GM18520 (cell line): ENCODE measurements around the gene IBA57.
"Not testable (repeated sequence)": the region's sequence is repeated elsewhere in the genome, so short reads cannot be mapped to it uniquely, and the experiment has no call there.

Source experiments
- ATAC-seq: cut with Tn5 transposase; IDR thresholded peaks from one replicate; pipeline ENCODE4 v1.9.1; 2021; ENCODE audit not compliant: unreplicated experiment

Gene IBA57

GRCh38 chr1:228210712-228211530, 45.3 kb downstream of the IBA57 start:
- no peak for ATAC-seq

GRCh38 chr1:228211531-228212414, 46.2 kb downstream of the IBA57 start:
- ATAC-seq: no peak

- no peak for ATAC-seq
Observed at GRCh38 chr1:228212415-228212965, 46.9 kb downstream of the IBA57 start.

DNA sequence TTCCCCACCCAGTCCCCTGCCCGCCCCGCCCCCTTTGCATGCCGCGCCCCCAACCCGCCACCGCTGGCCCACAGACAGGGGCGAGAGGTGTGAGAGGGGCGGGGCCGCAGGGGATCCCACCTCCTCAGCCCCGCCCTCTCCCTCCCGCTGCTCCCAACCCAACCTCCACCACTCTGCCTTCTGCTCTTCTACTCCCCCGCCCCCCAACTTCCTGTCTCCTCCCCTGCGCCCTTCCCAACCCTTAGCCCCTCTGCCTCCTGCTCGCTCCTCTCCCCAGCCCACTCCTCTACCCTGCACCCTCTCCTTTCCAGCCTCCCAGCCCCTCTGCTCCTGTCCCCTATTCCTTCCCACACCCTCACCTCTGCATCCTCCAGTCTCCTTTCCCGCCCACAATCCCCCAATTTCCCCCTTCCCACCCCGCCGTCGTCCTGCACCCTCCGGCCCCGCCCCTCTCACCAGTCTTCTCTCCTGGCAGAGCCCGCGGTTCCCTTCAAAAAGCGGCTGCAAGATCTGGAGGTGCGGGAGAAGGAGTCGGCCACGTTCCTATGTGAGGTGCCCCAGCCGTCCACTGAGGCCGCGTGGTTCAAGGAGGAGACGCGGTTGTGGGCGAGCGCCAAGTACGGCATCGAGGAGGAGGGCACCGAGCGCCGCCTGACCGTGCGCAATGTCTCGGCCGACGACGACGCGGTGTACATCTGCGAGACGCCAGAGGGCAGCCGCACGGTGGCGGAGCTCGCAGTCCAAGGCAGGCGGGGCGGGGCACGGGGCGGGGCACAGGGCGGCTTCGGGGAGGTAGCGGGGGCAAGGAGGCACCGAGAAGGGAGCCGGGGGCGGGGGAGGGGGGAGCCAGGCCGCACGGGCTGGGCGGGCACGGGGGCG, 47.6 kb downstream of the IBA57 start:
- ATAC-seq: peak; percentile 91

DNA sequence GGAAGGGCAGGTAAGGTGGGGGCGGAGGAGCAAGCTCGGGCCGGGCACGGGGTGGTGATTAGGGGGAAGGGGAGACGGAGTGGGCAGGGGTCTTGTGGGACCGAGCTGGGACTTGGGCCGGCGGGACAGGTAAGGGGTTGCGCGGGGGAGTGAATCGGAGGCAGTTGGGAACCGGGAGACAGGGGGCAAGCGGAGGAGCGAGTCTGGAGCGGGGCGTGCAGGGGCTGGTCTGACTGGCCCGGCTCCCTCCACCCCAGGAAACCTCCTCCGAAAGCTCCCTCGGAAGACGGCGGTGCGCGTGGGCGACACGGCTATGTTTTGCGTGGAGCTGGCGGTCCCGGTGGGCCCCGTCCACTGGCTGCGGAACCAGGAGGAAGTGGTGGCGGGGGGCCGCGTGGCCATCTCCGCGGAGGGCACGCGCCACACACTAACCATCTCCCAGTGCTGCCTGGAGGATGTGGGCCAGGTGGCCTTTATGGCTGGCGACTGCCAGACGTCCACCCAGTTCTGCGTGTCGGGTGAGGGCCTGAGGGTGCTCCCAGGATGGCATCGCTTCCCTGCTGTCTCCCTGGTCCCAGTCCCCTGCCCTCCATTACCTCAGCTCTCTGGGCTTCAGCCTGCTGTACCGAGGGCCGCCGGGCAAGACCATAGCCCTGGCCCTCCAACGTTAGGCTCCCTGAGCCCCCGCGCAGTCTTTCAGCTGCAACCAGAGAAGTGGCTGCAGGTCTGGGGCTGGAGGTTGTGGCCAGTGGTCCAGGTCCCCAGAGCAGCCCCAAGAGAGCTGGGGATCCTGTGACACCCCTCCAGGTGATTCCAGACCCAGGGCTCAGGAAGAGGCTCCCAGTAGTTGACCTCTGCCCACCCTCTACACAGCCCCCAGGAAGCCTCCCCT, 48.6 kb downstream of the IBA57 start:
- ATAC-seq: no peak

- no peak for ATAC-seq
Observed at GRCh38 chr1:228214921-228215662, 49.5 kb downstream of the IBA57 start.

DNA sequence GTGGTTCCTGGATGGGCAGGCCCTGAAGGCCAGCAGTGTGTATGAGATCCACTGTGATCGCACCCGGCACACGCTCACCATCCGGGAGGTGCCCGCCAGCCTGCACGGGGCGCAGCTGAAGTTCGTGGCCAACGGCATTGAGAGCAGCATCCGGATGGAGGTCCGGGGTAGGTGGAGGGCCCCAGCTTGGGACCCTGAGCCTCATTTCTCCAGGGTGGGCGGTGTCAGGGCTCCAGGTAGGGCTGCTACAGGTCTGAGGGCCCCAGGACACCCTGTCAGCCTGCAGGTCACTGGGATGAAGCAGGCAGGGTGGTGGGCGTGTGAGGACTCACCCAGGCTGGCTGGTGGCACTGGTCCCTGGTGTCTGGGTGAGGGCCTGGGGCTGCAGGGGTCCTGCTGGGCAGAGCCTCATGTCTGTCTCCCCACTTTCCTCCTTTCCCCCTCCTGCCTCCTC, 50.1 kb downstream of the IBA57 start:
- ATAC-seq: no peak

- ATAC-seq: no peak
Observed at GRCh38 chr1:228216371-228217320, 51.0 kb downstream of the IBA57 start.

- no peak for ATAC-seq
Observed at GRCh38 chr1:228217551-228218344, 52.1 kb downstream of the IBA57 start.

DNA sequence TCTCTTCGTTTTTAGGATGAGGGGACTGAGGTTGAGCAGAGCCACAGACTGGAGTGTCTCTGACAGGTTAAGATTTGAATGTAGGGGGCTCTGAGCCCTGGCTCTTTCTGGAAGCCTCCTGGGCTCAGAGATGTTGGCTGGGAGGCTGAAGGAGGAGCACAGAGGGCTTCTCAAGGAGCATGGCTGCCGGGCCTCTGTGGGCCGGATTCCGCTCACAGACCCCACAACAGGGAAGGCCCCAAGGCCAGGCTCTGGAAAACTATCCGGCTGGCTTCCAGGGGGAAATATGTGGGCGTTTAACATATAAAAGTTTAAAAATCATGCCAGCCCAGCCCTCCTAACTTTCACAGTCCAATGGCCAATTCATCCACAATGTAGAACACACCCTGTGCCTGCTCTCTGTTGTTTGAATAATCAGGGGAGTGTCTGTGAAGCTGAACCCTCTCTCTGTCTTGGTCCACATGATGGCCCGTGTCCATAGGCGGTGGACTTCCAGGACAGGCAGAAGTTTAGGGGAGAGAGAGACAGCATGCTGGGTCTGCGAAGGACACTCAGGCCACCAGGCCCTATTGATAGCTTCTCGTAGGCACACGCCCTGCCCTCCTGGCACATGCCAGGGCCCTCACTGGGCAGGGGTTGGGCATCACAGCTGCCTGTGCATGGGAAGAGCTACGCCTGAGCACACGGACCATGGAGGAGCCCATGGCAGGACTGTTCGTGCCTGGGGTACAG, 53.1 kb downstream of the IBA57 start:
- no peak for ATAC-seq

GRCh38 chr1:228219245-228219961, 53.8 kb downstream of the IBA57 start:
- ATAC-seq: no peak

DNA sequence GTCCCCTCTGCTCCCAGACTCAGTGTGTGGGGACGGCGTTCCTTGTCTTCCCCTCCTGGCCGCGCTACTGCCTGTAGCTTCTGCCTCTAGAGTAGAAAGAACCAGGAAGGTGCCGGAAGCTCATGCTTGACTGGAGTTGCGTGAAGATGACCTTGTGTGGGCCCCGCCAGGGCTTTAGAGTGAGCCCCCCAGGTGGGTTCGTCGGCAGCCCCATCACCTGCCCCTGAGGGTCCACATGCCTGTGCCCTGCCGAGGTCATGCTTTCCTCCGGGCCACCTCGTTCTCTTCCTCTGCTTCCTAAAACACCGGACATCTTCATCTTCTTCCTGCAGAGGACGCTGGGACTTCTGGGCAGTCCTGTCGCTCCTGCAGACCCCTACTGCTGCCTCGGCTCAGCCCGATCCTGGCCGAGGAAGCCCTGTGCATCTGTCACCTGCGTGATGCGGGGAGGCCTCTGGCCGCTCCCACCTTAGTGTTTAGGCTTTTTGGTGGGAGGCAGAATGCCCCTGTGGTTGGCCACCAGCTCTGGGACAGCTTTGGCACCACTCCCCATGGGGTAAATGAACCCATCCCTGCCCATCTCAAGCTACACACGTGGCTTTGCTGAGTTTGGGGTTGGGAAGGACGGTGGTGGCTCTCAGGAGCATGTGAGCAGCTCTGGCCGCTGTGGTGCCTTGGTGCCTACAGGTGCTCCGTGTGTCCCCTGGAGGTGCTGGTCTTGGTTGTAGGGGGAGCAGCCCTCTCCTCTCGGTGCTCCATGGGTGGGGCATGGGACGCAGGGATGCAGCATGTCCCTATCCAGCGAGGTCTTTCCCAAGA, 54.6 kb downstream of the IBA57 start:
- no peak for ATAC-seq

GRCh38 chr1:228221097-228221496, 55.5 kb downstream of the IBA57 start:
- ATAC-seq: not testable (repeated sequence)

DNA sequence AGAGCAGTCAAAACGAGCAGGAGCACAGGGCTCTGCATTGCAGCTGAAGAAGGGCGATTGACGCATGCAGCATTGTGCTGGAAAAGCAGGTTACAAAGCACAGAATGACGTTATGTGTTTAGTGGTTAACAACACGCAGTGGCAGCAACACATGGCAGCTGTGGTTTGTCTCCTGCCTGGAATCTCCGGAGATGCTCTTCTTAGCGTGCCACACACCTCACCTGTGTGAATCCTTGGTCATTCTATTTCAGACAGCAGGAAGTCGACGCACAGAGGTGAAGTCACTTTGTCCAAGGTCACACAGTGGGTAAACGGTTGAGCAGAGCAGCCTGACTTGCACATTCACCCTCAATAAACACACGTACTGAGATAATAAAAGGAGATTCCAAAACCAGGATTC, 56.9 kb downstream of the IBA57 start:
- ATAC-seq: no peak
